WI38 (cell line): ENCODE results near the gene CD200R1L.

Source experiments
- H3K4me3 ChIP-seq: 2 replicates; pipeline ENCODE4 v1.5.1; 2011; ENCODE audit warnings: low read depth, mild to moderate bottlenecking, control low read depth, low read length
- CTCF ChIP-seq: IDR thresholded peaks from 2 replicates; pipeline ENCODE4 v1.5.1; 2012; ENCODE audit warnings: low read depth, mild to moderate bottlenecking, control low read depth, low read length

Gene CD200R1L

GRCh38 chr3:112789787-112790186 is 56.9 kb downstream of the CD200R1L start:
- no peak for TF ChIP-seq CTCF
- H3K4me3 ChIP-seq: no peak overlapping the region

GRCh38 chr3:112786881-112787579 is 59.6 kb downstream of the CD200R1L start:
- TF ChIP-seq CTCF: no peak
- H3K4me3 ChIP-seq: no peak overlapping the region

GRCh38 chr3:112786002-112786590 is 60.6 kb downstream of the CD200R1L start:
- TF ChIP-seq CTCF: no peak

GRCh38 chr3:112785321-112786001 is 61.2 kb downstream of the CD200R1L start:
- no peak overlapping the region for H3K4me3 ChIP-seq
- TF ChIP-seq CTCF: no peak

More at GRCh38 chr3:112786002-112786590, 60.6 kb downstream of the CD200R1L start:
- H3K4me3 ChIP-seq: no peak overlapping the region

- no peak for TF ChIP-seq CTCF
- no peak overlapping the region for H3K4me3 ChIP-seq
These were observed 64.2 kb downstream of the CD200R1L start for GRCh38 chr3:112782491-112782890.

GRCh38 chr3:112781599-112781998 is 65.1 kb downstream of the CD200R1L start:
- TF ChIP-seq CTCF: no peak
- no peak overlapping the region for H3K4me3 ChIP-seq
